ENCODE data around the gene C2orf49.

The C2orf49 gene

DNA sequence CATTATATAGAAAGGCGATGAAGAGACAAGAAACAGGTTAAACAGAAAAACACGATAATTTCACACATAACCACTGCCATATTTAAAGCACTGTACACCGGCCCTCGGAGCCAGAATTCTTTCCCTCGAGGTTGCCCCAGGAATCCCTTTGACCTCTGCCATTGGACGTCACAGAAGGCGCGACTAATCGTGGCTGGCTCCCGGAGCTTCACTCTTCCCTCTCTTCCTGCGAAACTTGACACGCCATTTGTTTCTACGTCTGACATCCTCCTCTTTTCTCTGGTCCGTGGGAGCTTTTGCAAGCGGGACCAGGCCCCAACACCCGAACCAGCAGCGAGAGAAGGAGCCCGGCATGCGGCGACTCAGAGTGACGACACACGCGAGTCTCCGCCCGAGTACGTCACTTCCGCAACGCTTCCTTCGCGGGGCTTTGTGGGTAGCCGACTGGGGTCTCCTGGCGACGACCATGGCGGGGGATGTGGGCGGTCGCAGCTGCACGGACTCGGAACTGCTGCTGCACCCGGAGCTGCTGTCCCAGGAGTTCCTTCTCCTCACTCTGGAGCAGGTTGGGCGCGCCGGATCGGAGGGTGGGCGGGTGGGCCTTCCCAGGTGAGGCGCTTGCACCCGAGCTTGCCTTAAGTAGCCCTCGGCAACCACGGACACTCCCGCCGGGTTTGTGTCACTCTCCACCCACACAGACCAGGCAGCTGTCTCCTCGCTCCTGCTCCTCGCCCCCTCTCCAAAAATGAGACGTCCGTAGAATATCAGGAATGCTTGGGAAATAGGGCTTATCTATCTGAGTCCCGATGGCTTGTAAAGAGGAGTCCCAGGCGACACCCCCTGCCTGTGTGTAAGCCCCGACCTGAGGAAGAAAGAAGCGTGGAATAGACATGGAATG is at the start of gene C2orf49:
TSS of gene C2orf49 (plus strand) at position 419 of the 898 bp plus-strand sequence. CDS start at position 467, 48 bp downstream.
- Histone ChIP-seq H3K4me1 (ENCODE audit: control insufficient read depth, insufficient read depth, low read length) (peaks cover 9% of the 10 kb centered on the region; the same call in 1 of the 2 replicates), H3K4me3 (ENCODE audit: low read depth, low read length) (peak within 1 kb of the TSS; percentile 90), H3K27me3 (ENCODE audit: control insufficient read depth, insufficient read depth, low read length) (no peaks in the 10 kb centered on the region), H3K9me3 (ENCODE audit: control insufficient read depth, insufficient read depth, low read length) (no peaks in the 10 kb centered on the region), H3K9ac (ENCODE audit: low read depth, low read length) (peak within 1 kb of the TSS; percentile 99), H3K27ac (ENCODE audit: low read depth, low read length) (peak within 1 kb of the TSS; percentile 99), H3K36me3 (ENCODE audit: control insufficient read depth, insufficient read depth, low read length) (peaks cover 44% of the 10 kb centered on the region)

DNA sequence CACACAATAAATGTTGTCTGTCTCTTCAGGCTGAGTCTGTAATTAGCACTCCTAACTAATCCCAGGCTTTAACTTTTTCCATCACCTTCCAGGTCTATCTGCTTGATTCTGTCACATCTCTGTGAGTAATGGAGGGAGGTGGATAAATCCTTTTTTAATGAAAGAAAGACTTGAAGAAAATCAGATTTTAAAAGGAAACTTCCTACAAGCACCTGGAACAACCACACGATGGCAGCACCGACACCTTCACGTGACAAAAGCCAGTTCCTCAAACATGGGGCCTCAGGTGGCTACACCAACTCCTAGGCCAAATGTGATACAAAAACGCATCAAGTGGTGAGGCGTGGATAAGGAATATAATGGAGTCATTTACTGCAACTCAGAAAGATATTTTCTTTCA is 49.6 kb upstream of the C2orf49 start:
- Histone ChIP-seq H3K27me3 (ENCODE audit: control insufficient read depth, insufficient read depth, low read length) (no peaks in the 10 kb centered on the region), H3K9ac (ENCODE audit: low read depth, low read length) (no peak overlapping the region), H3K9me3 (ENCODE audit: control insufficient read depth, insufficient read depth, low read length) (no peaks in the 10 kb centered on the region), H3K27ac (ENCODE audit: low read depth, low read length) (no peak overlapping the region), H3K4me3 (ENCODE audit: low read depth, low read length) (no peak overlapping the region), H3K36me3 (ENCODE audit: control insufficient read depth, insufficient read depth, low read length) (peaks cover 49% of the 10 kb centered on the region), H3K4me1 (ENCODE audit: control insufficient read depth, insufficient read depth, low read length) (no peaks in the 10 kb centered on the region)

- Histone ChIP-seq H3K9ac (ENCODE audit: low read depth, low read length) (no peak overlapping the region), H3K4me3 (ENCODE audit: low read depth, low read length) (no peak overlapping the region), H3K27ac (ENCODE audit: low read depth, low read length) (no peak overlapping the region), H3K36me3 (ENCODE audit: control insufficient read depth, insufficient read depth, low read length) (peaks cover 49% of the 10 kb centered on the region), H3K9me3 (ENCODE audit: control insufficient read depth, insufficient read depth, low read length) (no peaks in the 10 kb centered on the region), H3K4me1 (ENCODE audit: control insufficient read depth, insufficient read depth, low read length) (no peaks in the 10 kb centered on the region), H3K27me3 (ENCODE audit: control insufficient read depth, insufficient read depth, low read length) (no peaks in the 10 kb centered on the region)
Measured at GRCh38 chr2:105288133-105288532, 49.2 kb upstream of the C2orf49 start.

DNA sequence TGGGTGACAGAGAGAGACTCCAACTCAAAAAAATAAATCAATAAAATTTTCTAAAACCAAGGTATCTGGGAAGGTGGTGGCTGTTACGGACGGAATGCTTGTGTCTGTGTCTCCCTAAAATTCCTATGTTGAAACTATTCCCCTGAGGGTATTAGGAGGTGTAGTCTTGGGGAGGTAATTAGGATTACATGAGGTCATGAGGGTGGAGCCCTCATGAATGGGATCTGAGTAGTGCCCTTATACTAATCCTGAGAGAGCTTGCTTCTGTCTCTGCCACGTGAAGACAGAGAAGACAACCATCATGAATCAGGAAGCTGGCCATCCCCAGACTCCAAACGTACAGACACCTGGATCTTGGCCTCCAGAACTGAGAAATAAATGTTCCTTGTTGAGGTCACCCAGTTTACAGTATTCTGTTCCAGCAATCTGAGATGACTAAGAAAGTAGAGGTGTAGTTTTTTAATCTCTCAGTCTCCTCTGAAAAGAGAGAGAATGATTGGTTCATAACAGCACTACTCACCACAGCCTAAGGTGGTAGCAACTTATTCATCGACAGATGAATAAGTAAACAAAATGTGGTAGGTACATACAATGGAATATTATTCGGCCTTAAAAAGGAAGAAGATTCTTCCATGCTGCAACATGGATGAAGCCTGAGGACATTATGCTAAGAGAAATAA is 46.2 kb upstream of the C2orf49 start:
- no peaks in the 10 kb centered on the region for H3K9me3 ChIP-seq (ENCODE audit: control insufficient read depth, insufficient read depth, low read length)
- H3K36me3 ChIP-seq (ENCODE audit: control insufficient read depth, insufficient read depth, low read length), result peaks cover 36% of the 10 kb centered on the region
- no peak overlapping the region for H3K9ac ChIP-seq (ENCODE audit: low read depth, low read length)
- H3K27ac ChIP-seq (ENCODE audit: low read depth, low read length), result no peak overlapping the region
- H3K4me3 ChIP-seq (ENCODE audit: low read depth, low read length), result no peak overlapping the region
- no peaks in the 10 kb centered on the region for H3K27me3 ChIP-seq (ENCODE audit: control insufficient read depth, insufficient read depth, low read length)
- H3K4me1 ChIP-seq (ENCODE audit: control insufficient read depth, insufficient read depth, low read length), result no peaks in the 10 kb centered on the region

DNA sequence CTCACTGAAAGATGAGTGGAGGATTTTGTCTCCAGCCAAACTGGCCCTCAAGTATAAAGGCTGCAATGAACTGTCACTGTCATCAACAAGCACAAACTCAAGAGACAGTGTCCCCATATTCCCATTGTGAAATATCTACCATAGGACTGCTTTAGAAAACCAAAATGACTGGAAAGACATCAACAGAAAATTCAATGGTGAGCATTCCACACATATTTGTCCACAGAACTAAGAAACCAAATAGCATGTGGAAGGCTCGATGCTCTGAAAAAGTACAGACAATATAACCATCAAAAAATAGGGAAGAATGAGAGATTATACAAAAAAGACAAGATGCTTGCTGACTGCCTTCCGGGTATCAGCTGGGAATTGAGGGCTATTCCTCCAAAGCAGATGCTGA is 45.4 kb upstream of the C2orf49 start:
- no peak overlapping the region for H3K4me3 ChIP-seq (ENCODE audit: low read depth, low read length)
- H3K4me1 ChIP-seq (ENCODE audit: control insufficient read depth, insufficient read depth, low read length), result no peaks in the 10 kb centered on the region
- no peak overlapping the region for H3K27ac ChIP-seq (ENCODE audit: low read depth, low read length)
- H3K9me3 ChIP-seq (ENCODE audit: control insufficient read depth, insufficient read depth, low read length), result no peaks in the 10 kb centered on the region
- H3K9ac ChIP-seq (ENCODE audit: low read depth, low read length), result no peak overlapping the region
- no peaks in the 10 kb centered on the region for H3K27me3 ChIP-seq (ENCODE audit: control insufficient read depth, insufficient read depth, low read length)
- H3K36me3 ChIP-seq (ENCODE audit: control insufficient read depth, insufficient read depth, low read length), result peaks cover 41% of the 10 kb centered on the region

- Histone ChIP-seq H3K27me3 (ENCODE audit: control insufficient read depth, insufficient read depth, low read length) (no peaks in the 10 kb centered on the region), H3K36me3 (ENCODE audit: control insufficient read depth, insufficient read depth, low read length) (peaks cover 56% of the 10 kb centered on the region), H3K4me3 (ENCODE audit: low read depth, low read length) (no peak overlapping the region), H3K9me3 (ENCODE audit: control insufficient read depth, insufficient read depth, low read length) (no peaks in the 10 kb centered on the region), H3K9ac (ENCODE audit: low read depth, low read length) (no peak overlapping the region), H3K27ac (ENCODE audit: low read depth, low read length) (no peak overlapping the region), H3K4me1 (ENCODE audit: control insufficient read depth, insufficient read depth, low read length) (no peaks in the 10 kb centered on the region)
Measured at GRCh38 chr2:105294046-105294445, 43.3 kb upstream of the C2orf49 start.

DNA sequence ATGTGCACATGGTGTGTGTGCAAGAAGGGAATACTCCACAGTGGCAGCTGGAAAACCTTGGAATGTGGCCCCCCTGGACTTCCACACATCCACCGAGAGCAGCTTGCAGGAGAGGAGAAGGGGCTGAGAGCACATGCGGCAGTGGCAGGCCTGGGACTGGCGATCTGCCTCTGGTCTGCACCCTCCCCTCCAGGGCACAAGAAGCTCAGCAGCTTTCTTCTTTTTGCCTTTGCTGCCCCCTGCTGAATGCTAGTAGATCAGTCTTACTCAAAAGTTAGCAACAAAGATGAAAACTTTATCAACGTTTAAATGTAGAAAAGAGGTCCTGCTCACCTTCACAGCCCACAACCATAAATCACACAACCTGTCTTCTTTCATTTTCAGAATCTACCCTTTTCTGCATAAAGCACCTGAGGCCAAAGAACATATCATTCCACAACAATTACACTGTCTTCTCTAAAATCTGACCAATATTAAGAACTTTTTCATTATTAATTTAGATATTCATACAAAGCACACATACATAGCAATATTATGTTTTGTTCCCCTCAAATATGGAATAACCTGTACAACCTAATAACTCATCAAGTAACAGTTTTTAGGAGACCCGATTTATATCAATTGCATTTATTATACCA is 42.4 kb upstream of the C2orf49 start:
- Histone ChIP-seq H3K9ac (ENCODE audit: low read depth, low read length) (no peak overlapping the region), H3K27me3 (ENCODE audit: control insufficient read depth, insufficient read depth, low read length) (no peaks in the 10 kb centered on the region), H3K4me1 (ENCODE audit: control insufficient read depth, insufficient read depth, low read length) (no peaks in the 10 kb centered on the region), H3K9me3 (ENCODE audit: control insufficient read depth, insufficient read depth, low read length) (no peaks in the 10 kb centered on the region), H3K36me3 (ENCODE audit: control insufficient read depth, insufficient read depth, low read length) (peaks cover 48% of the 10 kb centered on the region), H3K4me3 (ENCODE audit: low read depth, low read length) (no peak overlapping the region), H3K27ac (ENCODE audit: low read depth, low read length) (no peak overlapping the region)

GRCh38 chr2:105296017-105296611 is 41.2 kb upstream of the C2orf49 start:
- H3K36me3 ChIP-seq (ENCODE audit: control insufficient read depth, insufficient read depth, low read length), result peaks cover 45% of the 10 kb centered on the region
- no peaks in the 10 kb centered on the region for H3K27me3 ChIP-seq (ENCODE audit: control insufficient read depth, insufficient read depth, low read length)
- no peak overlapping the region for H3K4me3 ChIP-seq (ENCODE audit: low read depth, low read length)
- H3K9me3 ChIP-seq (ENCODE audit: control insufficient read depth, insufficient read depth, low read length), result no peaks in the 10 kb centered on the region
- no peaks in the 10 kb centered on the region for H3K4me1 ChIP-seq (ENCODE audit: control insufficient read depth, insufficient read depth, low read length)
- no peak overlapping the region for H3K27ac ChIP-seq (ENCODE audit: low read depth, low read length)
- no peak overlapping the region for H3K9ac ChIP-seq (ENCODE audit: low read depth, low read length)

DNA sequence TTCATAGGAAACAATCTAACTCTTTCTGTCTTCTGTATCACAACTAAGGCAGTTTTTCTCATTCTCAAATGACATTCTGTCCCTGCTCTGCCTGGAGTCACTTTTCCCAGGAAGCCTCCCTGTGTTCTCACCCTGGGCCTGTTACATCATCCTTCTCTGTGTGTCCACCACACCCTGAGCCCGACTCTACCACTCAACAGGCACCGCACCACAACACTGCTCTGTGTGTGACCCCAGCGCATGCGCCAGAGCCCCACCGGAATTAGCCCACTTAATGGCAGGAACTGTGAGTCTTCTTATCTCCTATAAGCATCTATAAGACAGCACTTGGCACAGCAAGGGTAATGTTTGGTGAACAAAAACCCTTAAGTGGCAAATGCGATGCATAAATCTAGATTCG is 40.1 kb upstream of the C2orf49 start:
- H3K4me1 ChIP-seq (ENCODE audit: control insufficient read depth, insufficient read depth, low read length), result no peaks in the 10 kb centered on the region
- no peak overlapping the region for H3K9ac ChIP-seq (ENCODE audit: low read depth, low read length)
- H3K4me3 ChIP-seq (ENCODE audit: low read depth, low read length), result no peak overlapping the region
- no peaks in the 10 kb centered on the region for H3K9me3 ChIP-seq (ENCODE audit: control insufficient read depth, insufficient read depth, low read length)
- no peak overlapping the region for H3K27ac ChIP-seq (ENCODE audit: low read depth, low read length)
- no peaks in the 10 kb centered on the region for H3K27me3 ChIP-seq (ENCODE audit: control insufficient read depth, insufficient read depth, low read length)
- peaks cover 34% of the 10 kb centered on the region for H3K36me3 ChIP-seq (ENCODE audit: control insufficient read depth, insufficient read depth, low read length)

- Histone ChIP-seq H3K4me3 (ENCODE audit: low read depth, low read length) (no peak overlapping the region), H3K9me3 (ENCODE audit: control insufficient read depth, insufficient read depth, low read length) (no peaks in the 10 kb centered on the region), H3K27ac (ENCODE audit: low read depth, low read length) (no peak overlapping the region), H3K9ac (ENCODE audit: low read depth, low read length) (no peak overlapping the region), H3K4me1 (ENCODE audit: control insufficient read depth, insufficient read depth, low read length) (no peaks in the 10 kb centered on the region), H3K36me3 (ENCODE audit: control insufficient read depth, insufficient read depth, low read length) (peaks cover 34% of the 10 kb centered on the region), H3K27me3 (ENCODE audit: control insufficient read depth, insufficient read depth, low read length) (no peaks in the 10 kb centered on the region)
Measured at GRCh38 chr2:105298017-105298416, 39.3 kb upstream of the C2orf49 start.
